Smooth muscle cell of the brain vasculature (primary cell): ENCODE results near the gene SLC12A7.
"Not testable (repeated sequence)": the region's sequence is repeated elsewhere in the genome, so short reads cannot be mapped to it uniquely, and the experiment has no call there.

ENCODE experiments used
- DNase-seq: peaks from one replicate; pipeline ENCODE4 v3.0.0-alpha.2; 2012; ENCODE audit warnings: low read depth, low spot score

Gene SLC12A7

GRCh38 chr5:1063661-1064382 lies 48.0 kb downstream of the SLC12A7 start:
- DNase-seq = no peak

- no peak for DNase-seq
Observed at GRCh38 chr5:1062761-1063568, 48.9 kb downstream of the SLC12A7 start.

- no peak for DNase-seq
Observed at GRCh38 chr5:1061916-1062315, 49.9 kb downstream of the SLC12A7 start.

GRCh38 chr5:1061292-1061691 lies 50.6 kb downstream of the SLC12A7 start:
- DNase-seq = not testable (repeated sequence)

- no peak for DNase-seq
Observed at GRCh38 chr5:1060535-1060981, 51.3 kb downstream of the SLC12A7 start.

GRCh38 chr5:1059884-1060263 lies 52.0 kb downstream of the SLC12A7 start:
- DNase-seq = no peak

GRCh38 chr5:1058988-1059883 lies 52.6 kb downstream of the SLC12A7 start:
- no peak for DNase-seq

- no peak for DNase-seq
Observed at GRCh38 chr5:1058083-1058945, 53.5 kb downstream of the SLC12A7 start.

- no peak for DNase-seq
Observed at GRCh38 chr5:1057485-1058082, 54.3 kb downstream of the SLC12A7 start.

GRCh38 chr5:1056611-1057484 lies 55.0 kb downstream of the SLC12A7 start:
- no peak for DNase-seq

GRCh38 chr5:1055896-1056610 lies 55.8 kb downstream of the SLC12A7 start:
- no peak for DNase-seq

- DNase-seq = no peak
Observed at GRCh38 chr5:1054799-1055775, 56.8 kb downstream of the SLC12A7 start.

- DNase-seq = no peak
Observed at GRCh38 chr5:1054018-1054798, 57.7 kb downstream of the SLC12A7 start.

GRCh38 chr5:1053391-1054017 lies 58.4 kb downstream of the SLC12A7 start:
- DNase-seq = no peak

- DNase-seq = no peak
Observed at GRCh38 chr5:1052641-1053390, 59.0 kb downstream of the SLC12A7 start.

GRCh38 chr5:1052076-1052475 lies 59.8 kb downstream of the SLC12A7 start:
- DNase-seq = no peak
